ENCODE data around the gene C1orf53. TPM values are rescaled to one million over a fixed set of nuclear protein-coding genes. Genes with fewer than 3 reads are reported as not detected.

C1orf53 gene
- total and polyA plus RNA-seq, 2 of the 13 experiments (the other 11 are each of a cell fraction or from before 2014, with no cell fraction given), result 5.8 to 10.1 TPM

DNA sequence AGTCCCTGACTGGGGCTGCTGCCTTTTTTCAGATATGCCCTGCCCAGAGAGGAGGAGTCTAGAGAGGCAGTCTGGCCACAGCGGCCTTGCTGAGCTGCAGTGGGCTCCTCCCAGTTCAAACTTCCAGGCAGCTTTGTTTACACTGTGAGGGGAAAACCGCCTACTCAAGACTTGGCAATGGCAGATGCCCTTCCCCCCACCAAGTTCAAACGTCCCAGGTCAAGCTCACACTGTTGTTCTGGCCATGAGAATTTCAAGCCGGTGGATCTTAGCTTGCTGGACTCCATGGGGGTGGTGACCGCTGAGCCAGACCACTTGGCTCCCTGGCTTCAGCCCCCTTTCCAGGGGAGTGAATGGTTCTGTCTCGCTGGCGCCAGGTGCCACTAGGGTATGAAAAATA, 18.3 kb upstream of the C1orf53 start (continued):
- TF ChIP-seq, protein P1, sequence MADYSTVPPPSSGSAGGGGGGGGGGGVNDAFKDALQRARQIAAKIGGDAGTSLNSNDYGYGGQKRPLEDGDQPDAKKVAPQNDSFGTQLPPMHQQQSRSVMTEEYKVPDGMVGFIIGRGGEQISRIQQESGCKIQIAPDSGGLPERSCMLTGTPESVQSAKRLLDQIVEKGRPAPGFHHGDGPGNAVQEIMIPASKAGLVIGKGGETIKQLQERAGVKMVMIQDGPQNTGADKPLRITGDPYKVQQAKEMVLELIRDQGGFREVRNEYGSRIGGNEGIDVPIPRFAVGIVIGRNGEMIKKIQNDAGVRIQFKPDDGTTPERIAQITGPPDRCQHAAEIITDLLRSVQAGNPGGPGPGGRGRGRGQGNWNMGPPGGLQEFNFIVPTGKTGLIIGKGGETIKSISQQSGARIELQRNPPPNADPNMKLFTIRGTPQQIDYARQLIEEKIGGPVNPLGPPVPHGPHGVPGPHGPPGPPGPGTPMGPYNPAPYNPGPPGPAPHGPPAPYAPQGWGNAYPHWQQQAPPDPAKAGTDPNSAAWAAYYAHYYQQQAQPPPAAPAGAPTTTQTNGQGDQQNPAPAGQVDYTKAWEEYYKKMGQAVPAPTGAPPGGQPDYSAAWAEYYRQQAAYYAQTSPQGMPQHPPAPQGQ (CRISPR knock-in tag; IDR thresholded peaks at IDR 0.05; ENCODE audit: borderline replicate concordance), result no peak
- no peak for TF ChIP-seq HCFC1 (IDR thresholded peaks at IDR 0.05; ENCODE audit: low read depth, low read length)
- no peak for TF ChIP-seq ATF7 (IDR thresholded peaks at IDR 0.05)
- TF ChIP-seq ATF7 (CRISPR knock-in tag; IDR thresholded peaks at IDR 0.05), result no peak
- TF ChIP-seq, protein P2, sequence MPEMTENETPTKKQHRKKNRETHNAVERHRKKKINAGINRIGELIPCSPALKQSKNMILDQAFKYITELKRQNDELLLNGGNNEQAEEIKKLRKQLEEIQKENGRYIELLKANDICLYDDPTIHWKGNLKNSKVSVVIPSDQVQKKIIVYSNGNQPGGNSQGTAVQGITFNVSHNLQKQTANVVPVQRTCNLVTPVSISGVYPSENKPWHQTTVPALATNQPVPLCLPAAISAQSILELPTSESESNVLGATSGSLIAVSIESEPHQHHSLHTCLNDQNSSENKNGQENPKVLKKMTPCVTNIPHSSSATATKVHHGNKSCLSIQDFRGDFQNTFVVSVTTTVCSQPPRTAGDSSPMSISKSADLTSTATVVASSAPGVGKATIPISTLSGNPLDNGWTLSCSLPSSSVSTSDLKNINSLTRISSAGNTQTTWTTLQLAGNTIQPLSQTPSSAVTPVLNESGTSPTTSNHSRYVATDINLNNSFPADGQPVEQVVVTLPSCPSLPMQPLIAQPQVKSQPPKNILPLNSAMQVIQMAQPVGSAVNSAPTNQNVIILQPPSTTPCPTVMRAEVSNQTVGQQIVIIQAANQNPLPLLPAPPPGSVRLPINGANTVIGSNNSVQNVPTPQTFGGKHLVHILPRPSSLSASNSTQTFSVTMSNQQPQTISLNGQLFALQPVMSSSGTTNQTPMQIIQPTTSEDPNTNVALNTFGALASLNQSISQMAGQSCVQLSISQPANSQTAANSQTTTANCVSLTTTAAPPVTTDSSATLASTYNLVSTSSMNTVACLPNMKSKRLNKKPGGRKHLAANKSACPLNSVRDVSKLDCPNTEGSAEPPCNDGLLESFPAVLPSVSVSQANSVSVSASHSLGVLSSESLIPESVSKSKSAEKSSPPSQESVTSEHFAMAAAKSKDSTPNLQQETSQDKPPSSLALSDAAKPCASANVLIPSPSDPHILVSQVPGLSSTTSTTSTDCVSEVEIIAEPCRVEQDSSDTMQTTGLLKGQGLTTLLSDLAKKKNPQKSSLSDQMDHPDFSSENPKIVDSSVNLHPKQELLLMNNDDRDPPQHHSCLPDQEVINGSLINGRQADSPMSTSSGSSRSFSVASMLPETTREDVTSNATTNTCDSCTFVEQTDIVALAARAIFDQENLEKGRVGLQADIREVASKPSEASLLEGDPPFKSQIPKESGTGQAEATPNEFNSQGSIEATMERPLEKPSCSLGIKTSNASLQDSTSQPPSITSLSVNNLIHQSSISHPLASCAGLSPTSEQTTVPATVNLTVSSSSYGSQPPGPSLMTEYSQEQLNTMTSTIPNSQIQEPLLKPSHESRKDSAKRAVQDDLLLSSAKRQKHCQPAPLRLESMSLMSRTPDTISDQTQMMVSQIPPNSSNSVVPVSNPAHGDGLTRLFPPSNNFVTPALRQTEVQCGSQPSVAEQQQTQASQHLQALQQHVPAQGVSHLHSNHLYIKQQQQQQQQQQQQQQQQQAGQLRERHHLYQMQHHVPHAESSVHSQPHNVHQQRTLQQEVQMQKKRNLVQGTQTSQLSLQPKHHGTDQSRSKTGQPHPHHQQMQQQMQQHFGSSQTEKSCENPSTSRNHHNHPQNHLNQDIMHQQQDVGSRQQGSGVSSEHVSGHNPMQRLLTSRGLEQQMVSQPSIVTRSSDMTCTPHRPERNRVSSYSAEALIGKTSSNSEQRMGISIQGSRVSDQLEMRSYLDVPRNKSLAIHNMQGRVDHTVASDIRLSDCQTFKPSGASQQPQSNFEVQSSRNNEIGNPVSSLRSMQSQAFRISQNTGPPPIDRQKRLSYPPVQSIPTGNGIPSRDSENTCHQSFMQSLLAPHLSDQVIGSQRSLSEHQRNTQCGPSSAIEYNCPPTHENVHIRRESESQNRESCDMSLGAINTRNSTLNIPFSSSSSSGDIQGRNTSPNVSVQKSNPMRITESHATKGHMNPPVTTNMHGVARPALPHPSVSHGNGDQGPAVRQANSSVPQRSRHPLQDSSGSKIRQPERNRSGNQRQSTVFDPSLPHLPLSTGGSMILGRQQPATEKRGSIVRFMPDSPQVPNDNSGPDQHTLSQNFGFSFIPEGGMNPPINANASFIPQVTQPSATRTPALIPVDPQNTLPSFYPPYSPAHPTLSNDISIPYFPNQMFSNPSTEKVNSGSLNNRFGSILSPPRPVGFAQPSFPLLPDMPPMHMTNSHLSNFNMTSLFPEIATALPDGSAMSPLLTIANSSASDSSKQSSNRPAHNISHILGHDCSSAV (CRISPR knock-in tag; IDR thresholded peaks at IDR 0.05; ENCODE audit: borderline replicate concordance), result no peak
- no peak for TF ChIP-seq ZNF570 (CRISPR knock-in tag; IDR thresholded peaks at IDR 0.05; ENCODE audit: borderline replicate concordance)
- TF ChIP-seq CAMTA2 (CRISPR knock-in tag; IDR thresholded peaks at IDR 0.05; ENCODE audit: borderline replicate concordance), result no peak
- no peak for TF ChIP-seq EZH2 (conservative IDR thresholded peaks at IDR 0.05; ENCODE audit: low read depth, low read length)
- TF ChIP-seq IRX3 (CRISPR knock-in tag; IDR thresholded peaks at IDR 0.05; ENCODE audit: borderline replicate concordance, low read depth), result no peak
- no peak for TF ChIP-seq ZBTB21 (CRISPR knock-in tag; IDR thresholded peaks at IDR 0.05)
- TF ChIP-seq, protein P3, sequence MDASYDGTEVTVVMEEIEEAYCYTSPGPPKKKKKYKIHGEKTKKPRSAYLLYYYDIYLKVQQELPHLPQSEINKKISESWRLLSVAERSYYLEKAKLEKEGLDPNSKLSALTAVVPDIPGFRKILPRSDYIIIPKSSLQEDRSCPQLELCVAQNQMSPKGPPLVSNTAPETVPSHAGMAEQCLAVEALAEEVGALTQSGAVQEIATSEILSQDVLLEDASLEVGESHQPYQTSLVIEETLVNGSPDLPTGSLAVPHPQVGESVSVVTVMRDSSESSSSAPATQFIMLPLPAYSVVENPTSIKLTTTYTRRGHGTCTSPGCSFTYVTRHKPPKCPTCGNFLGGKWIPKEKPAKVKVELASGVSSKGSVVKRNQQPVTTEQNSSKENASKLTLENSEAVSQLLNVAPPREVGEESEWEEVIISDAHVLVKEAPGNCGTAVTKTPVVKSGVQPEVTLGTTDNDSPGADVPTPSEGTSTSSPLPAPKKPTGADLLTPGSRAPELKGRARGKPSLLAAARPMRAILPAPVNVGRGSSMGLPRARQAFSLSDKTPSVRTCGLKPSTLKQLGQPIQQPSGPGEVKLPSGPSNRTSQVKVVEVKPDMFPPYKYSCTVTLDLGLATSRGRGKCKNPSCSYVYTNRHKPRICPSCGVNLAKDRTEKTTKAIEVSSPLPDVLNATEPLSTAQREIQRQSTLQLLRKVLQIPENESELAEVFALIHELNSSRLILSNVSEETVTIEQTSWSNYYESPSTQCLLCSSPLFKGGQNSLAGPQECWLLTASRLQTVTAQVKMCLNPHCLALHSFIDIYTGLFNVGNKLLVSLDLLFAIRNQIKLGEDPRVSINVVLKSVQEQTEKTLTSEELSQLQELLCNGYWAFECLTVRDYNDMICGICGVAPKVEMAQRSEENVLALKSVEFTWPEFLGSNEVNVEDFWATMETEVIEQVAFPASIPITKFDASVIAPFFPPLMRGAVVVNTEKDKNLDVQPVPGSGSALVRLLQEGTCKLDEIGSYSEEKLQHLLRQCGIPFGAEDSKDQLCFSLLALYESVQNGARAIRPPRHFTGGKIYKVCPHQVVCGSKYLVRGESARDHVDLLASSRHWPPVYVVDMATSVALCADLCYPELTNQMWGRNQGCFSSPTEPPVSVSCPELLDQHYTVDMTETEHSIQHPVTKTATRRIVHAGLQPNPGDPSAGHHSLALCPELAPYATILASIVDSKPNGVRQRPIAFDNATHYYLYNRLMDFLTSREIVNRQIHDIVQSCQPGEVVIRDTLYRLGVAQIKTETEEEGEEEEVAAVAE (CRISPR knock-in tag; IDR thresholded peaks at IDR 0.05; ENCODE audit: borderline replicate concordance), result no peak
- 0 out of 2 replicates have a peak, but pooled peaks have one; percentile 42 for TF ChIP-seq KDM4B (CRISPR knock-in tag; IDR thresholded peaks at IDR 0.05)
- no peak for TF ChIP-seq SATB2 (CRISPR knock-in tag; IDR thresholded peaks at IDR 0.05)
- 0 out of 2 replicates have a peak, but pooled peaks have one; percentile 36 for TF ChIP-seq KAT8 (CRISPR knock-in tag; IDR thresholded peaks at IDR 0.05)
- TF ChIP-seq EP300 (IDR thresholded peaks at IDR 0.05; ENCODE audit: low read depth in 2 of 2, low read length in 2 of 2), result peak in 1 of 2 experiments; percentile 69; a peak in 2 of 4 replicates
- TF ChIP-seq EP300 (CRISPR knock-in tag; IDR thresholded peaks at IDR 0.05; ENCODE audit: borderline replicate concordance), result peak; percentile 34; the same call in 1 of the 2 replicates

All from HepG2 (cell line).